SU-DHL-6 (cell line): ENCODE data around the gene NPHP4.
"Not testable (repeated sequence)": the region's sequence is repeated elsewhere in the genome, so short reads cannot be mapped to it uniquely, and the experiment has no call there.

Experiments used
- H2AFZ ChIP-seq: fragments of 200-600 bp; sonication (generic); 2 replicates; pipeline ENCODE4 v1.6.1; 2014; ENCODE audit warnings: low read depth, mild to moderate bottlenecking, moderate library complexity, mixed read lengths, antibody characterized with exemption, low read length; ENCODE audit not compliant: severe bottlenecking
- H3F3A ChIP-seq: fragments of 200-600 bp; shearing (Covaris generic); 2 replicates; pipeline ENCODE4 v1.6.0; 2016; ENCODE audit warnings: antibody characterized with exemption, mild to moderate bottlenecking; ENCODE audit not compliant: insufficient read depth
- H3K27ac ChIP-seq: fragments of 200-600 bp; sonication (generic); 2 replicates; pipeline ENCODE4 v1.5.1; 2016; ENCODE audit warnings: low read depth, mild to moderate bottlenecking, low read length, moderate library complexity, mixed read lengths
- H3K27me3 ChIP-seq: fragments of 200-600 bp; sonication (generic), shearing (Covaris generic); 2 replicates; pipeline ENCODE4 v1.6.0; 2014; ENCODE audit warnings: mild to moderate bottlenecking, low read length
- H3K36me3 ChIP-seq: fragments of 200-600 bp; sonication (generic); 2 replicates; pipeline ENCODE4 v1.6.1; 2014; ENCODE audit warnings: mild to moderate bottlenecking, low read length, mixed read lengths
- H3K4me2 ChIP-seq: fragments of 300-600, 200-600 bp; shearing (Covaris generic), sonication (generic); 2 replicates; pipeline ENCODE4 v1.6.0; 2014; ENCODE audit warnings: low read length, low read depth, mild to moderate bottlenecking; ENCODE audit not compliant: poor library complexity, severe bottlenecking
- H3K4me3 ChIP-seq: fragments of 200-600 bp; sonication (generic); 2 replicates; pipeline ENCODE4 v1.5.1; 2014; ENCODE audit warnings: antibody characterized with exemption, low read length, mild to moderate bottlenecking, mixed read lengths; ENCODE audit not compliant: insufficient read depth, poor library complexity, severe bottlenecking
- H3K79me2 ChIP-seq: fragments of 200-600 bp; sonication (generic); 2 replicates; pipeline ENCODE4 v1.6.1; 2014; ENCODE audit warnings: mild to moderate bottlenecking, low read length, moderate library complexity; ENCODE audit not compliant: insufficient read depth
- H3K9ac ChIP-seq: fragments of 200-600 bp; sonication (generic); 2 replicates; pipeline ENCODE4 v1.7.0; 2014; ENCODE audit warnings: mild to moderate bottlenecking, low read length
- H3K9me2 ChIP-seq: fragments of 200-600 bp; sonication (generic); replicated peaks from 2 replicates; pipeline ENCODE4 v1.6.1; 2014; ENCODE audit warnings: low read length; ENCODE audit not compliant: insufficient read depth
- H3K9me3 ChIP-seq: fragments of 200-600 bp; sonication (generic); 2 replicates; pipeline ENCODE4 v1.6.1; 2014; ENCODE audit warnings: low read length, mixed read lengths; ENCODE audit not compliant: insufficient read depth
- H4K20me1 ChIP-seq: fragments of 200-600 bp; sonication (generic); 2 replicates; pipeline ENCODE4 v1.6.1; 2014; ENCODE audit warnings: low read depth, mild to moderate bottlenecking, antibody characterized with exemption, low read length, moderate library complexity, mixed read lengths
- EZH2phosphoT487 ChIP-seq: fragments of 200-600 bp; sonication (generic), shearing (Covaris generic); conservative IDR thresholded peaks from 2 replicates; pipeline ENCODE4 v1.6.1; 2018; ENCODE audit warnings: mild to moderate bottlenecking, antibody characterized with exemption, low read length, moderate library complexity, mixed read lengths
- TF ChIP-seq, protein P1 (sequence below): fragments of 200-600 bp; sonication (generic); IDR thresholded peaks from one replicate; pipeline ENCODE4 v1.5.1; 2017; ENCODE audit warnings: antibody characterized with exemption, mild to moderate bottlenecking, low read length, moderate library complexity; ENCODE audit not compliant: insufficient read depth, poor library complexity, severe bottlenecking

NPHP4 gene

GRCh38 chr1:5854754-5855153 lies 137.5 kb downstream of the NPHP4 start:
- Histone ChIP-seq H3K36me3 (no peaks in the 10 kb centered on the region), H3K9me3 (no peaks in the 10 kb centered on the region), H3K79me2 (no peaks in the 10 kb centered on the region), H3K27me3 (no peaks in the 10 kb centered on the region), H2AFZ (no peak overlapping the region), H3K4me2 (no peak overlapping the region), H3F3A (no peaks in the 10 kb centered on the region), H4K20me1 (no peaks in the 10 kb centered on the region), H3K4me3 (no peak overlapping the region), H3K9me2 (no peaks in the 10 kb centered on the region), H3K27ac (no peak overlapping the region), H3K9ac (no peak overlapping the region)
- no peak for TF ChIP-seq EZH2phosphoT487
- TF ChIP-seq, protein P1, sequence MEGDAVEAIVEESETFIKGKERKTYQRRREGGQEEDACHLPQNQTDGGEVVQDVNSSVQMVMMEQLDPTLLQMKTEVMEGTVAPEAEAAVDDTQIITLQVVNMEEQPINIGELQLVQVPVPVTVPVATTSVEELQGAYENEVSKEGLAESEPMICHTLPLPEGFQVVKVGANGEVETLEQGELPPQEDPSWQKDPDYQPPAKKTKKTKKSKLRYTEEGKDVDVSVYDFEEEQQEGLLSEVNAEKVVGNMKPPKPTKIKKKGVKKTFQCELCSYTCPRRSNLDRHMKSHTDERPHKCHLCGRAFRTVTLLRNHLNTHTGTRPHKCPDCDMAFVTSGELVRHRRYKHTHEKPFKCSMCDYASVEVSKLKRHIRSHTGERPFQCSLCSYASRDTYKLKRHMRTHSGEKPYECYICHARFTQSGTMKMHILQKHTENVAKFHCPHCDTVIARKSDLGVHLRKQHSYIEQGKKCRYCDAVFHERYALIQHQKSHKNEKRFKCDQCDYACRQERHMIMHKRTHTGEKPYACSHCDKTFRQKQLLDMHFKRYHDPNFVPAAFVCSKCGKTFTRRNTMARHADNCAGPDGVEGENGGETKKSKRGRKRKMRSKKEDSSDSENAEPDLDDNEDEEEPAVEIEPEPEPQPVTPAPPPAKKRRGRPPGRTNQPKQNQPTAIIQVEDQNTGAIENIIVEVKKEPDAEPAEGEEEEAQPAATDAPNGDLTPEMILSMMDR = no peak

GRCh38 chr1:5853858-5854257 lies 138.4 kb downstream of the NPHP4 start:
- not testable (repeated sequence) for H3K27me3 ChIP-seq, H3K4me3 ChIP-seq, H3K9me3 ChIP-seq, H3K27ac ChIP-seq, H3K4me2 ChIP-seq, H3K79me2 ChIP-seq, H3K9ac ChIP-seq, H3K9me2 ChIP-seq, H2AFZ ChIP-seq, H3F3A ChIP-seq, H3K36me3 ChIP-seq, H4K20me1 ChIP-seq

GRCh38 chr1:5850503-5850902 lies 141.7 kb downstream of the NPHP4 start:
- no peaks in the 10 kb centered on the region for H3K36me3 ChIP-seq

GRCh38 chr1:5849550-5849949 lies 142.7 kb downstream of the NPHP4 start:
- H3K27ac ChIP-seq = no peak overlapping the region
- no peak overlapping the region for H2AFZ ChIP-seq
- no peak overlapping the region for H3K4me2 ChIP-seq
- no peaks in the 10 kb centered on the region for H3F3A ChIP-seq
- H3K9me2 ChIP-seq = no peaks in the 10 kb centered on the region
- no peak overlapping the region for H3K4me3 ChIP-seq
- no peaks in the 10 kb centered on the region for H3K9me3 ChIP-seq
- H3K79me2 ChIP-seq = no peaks in the 10 kb centered on the region
- no peak overlapping the region for H3K9ac ChIP-seq
- no peaks in the 10 kb centered on the region for H4K20me1 ChIP-seq
- H3K36me3 ChIP-seq = no peaks in the 10 kb centered on the region
- no peaks in the 10 kb centered on the region for H3K27me3 ChIP-seq
- TF ChIP-seq, protein P1 = no peak
- no peak for TF ChIP-seq EZH2phosphoT487

More at GRCh38 chr1:5850503-5850902, 141.7 kb downstream of the NPHP4 start:
- no peaks in the 10 kb centered on the region for H3K9me2 ChIP-seq
- H3K27ac ChIP-seq = no peak overlapping the region
- H3K9ac ChIP-seq = no peak overlapping the region
- H4K20me1 ChIP-seq = no peaks in the 10 kb centered on the region
- no peak overlapping the region for H3K4me3 ChIP-seq
- TF ChIP-seq EZH2phosphoT487 = no peak
- no peaks in the 10 kb centered on the region for H3K79me2 ChIP-seq
- H3K27me3 ChIP-seq = no peaks in the 10 kb centered on the region
- H3F3A ChIP-seq = no peaks in the 10 kb centered on the region
- no peak overlapping the region for H3K4me2 ChIP-seq
- H2AFZ ChIP-seq = no peak overlapping the region
- no peaks in the 10 kb centered on the region for H3K9me3 ChIP-seq
